Activated CD8-positive, alpha-beta memory T cell treated with anti-CD3 and anti-CD28 coated beads for 36 hours (primary cell): ENCODE measurements around the gene MAK. TPM values are rescaled to one million over a fixed set of nuclear protein-coding genes. Genes with fewer than 3 reads are reported as not detected.
"Not testable (repeated sequence)": the region's sequence is repeated elsewhere in the genome, so short reads cannot be mapped to it uniquely, and the experiment has no call there.

Experiments
- CTCF ChIA-PET: fragments of 350-600 bp; sonication (Branson Sonifier 250); formaldehyde crosslinking; loops from one replicate; lab custom pipeline; 2021; ENCODE audit warnings: antibody characterized with exemption; lab: Charles Lee
- POLR2A ChIA-PET: fragments of 350-600 bp; sonication (Branson Sonifier 250); formaldehyde crosslinking; loops from one replicate; lab custom pipeline; 2021; ENCODE audit warnings: antibody characterized with exemption; lab: Charles Lee
- total RNA-seq, 2 experiments: library from RNA; stranded (reverse); gene quantifications; one replicate each; pipeline ENCODE4 v1.2.3, GENCODE V29; 2021

The MAK gene
- total RNA-seq, 2 experiments from 2014 or later: 2.5 to 2.8 TPM

DNA sequence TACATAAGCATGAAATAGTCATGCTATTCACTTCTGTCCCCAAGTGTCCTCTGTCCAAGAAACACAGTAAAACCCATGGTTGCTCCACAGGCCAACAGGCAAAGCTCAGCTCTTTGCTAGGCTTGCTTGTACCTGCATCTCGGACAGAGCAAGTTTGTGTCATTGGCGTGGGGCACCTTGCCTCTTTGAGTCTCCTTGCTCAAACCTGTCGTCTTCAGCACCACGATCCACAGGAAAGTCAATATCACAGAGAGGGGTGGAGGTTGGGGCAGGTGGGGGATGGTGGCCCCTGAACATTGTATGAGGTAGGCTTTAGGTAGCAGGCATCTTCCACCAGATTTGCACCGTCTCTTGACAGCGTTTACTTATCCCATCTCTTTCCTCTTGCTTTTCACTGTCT lies 94.8 kb downstream of the MAK start:
- CTCF ChIA-PET: no interaction called here
- POLR2A ChIA-PET: no interaction called here

DNA sequence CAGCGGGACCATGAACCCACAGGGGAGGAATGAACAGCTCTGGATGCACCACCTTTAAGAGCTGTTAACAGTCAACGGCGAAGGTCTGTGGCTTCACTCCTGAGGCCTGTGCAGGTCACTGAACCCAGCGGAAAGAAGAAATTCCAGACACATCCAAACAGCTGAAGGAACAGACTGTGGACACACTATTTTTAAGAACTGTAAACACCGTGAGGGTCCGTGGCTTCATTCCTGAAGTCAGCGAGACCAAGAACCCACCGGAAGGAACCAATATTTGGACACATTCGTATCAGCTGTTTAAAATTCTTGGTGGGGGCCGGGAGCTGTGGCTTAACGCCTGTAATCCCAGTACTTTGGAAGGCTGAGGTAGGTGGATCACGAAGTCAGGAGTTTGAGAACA lies 96.1 kb downstream of the MAK start:
- ChIA-PET CTCF (interaction anchor here (0.6 kb wide), 1 partner anchor 115 kb away, joined by 3 read pairs; no protein-coding TSS in a partner anchor), POLR2A (interaction anchor here (0.6 kb wide), 1 partner anchor 492 kb away, joined by 9 read pairs; no protein-coding TSS in a partner anchor)

DNA sequence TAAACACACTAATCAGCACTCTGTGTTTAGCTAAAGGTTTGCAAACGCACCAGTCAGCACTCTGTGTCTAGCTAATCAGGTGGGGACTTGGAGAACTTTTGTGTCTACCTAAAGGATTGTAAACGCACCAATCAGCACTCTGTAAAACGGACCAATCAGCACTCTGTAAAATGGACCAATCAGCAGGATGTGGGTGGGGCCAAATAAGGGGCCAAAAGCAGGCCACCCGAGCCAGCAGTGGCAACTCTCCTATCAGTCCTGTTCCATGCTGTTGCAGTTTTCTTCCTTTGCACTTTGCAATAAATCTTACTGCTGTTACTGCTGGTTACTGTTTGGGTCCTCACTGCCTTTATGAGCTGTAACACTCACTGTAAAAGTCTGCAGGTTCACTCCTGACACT lies 96.7 kb downstream of the MAK start:
- CTCF ChIA-PET, POLR2A ChIA-PET: not testable (repeated sequence)

DNA sequence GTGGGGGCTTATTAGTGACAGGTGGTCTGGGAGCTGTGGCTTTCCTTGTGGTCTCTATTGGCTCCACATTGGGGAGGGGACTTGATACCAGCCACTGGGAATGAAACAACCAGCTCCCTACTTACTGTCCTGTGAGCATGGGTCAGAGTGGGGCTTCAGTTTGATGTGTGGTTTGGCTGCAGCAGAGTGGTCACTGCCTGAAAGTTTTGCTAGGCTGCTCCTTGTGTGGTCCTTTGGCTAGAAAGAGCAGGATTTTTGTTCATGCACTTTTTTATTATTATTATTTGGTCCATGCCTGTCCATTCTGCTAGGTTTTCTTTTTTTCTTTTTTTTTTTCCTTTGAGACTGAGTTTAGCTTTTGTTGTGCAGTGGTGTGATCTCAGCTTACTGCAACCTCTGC lies 98.3 kb downstream of the MAK start:
- CTCF ChIA-PET: no interaction called here

DNA sequence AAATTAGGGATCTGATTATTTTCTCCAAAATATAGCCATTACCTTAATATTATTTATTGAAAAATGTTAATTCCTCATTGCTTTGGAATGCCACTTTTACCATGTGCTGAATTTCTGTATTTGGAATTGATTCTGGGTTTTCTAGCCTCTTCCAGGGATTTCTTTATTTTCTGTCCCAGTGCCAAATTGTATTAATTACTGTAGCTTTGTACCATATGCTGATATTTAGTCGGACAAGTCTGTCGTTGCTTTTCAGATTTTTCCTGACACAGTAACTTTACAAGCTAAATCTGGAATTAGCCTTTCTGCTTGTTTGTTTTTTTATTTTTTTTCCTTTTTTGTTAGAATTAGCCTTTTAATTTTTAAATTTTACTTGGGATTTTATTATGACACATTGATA lies 101.6 kb downstream of the MAK start:
- CTCF ChIA-PET: no interaction called here
- POLR2A ChIA-PET: no interaction called here

More for the DNA sequence above, 98.3 kb downstream of the MAK start:
- POLR2A ChIA-PET: no interaction called here

DNA sequence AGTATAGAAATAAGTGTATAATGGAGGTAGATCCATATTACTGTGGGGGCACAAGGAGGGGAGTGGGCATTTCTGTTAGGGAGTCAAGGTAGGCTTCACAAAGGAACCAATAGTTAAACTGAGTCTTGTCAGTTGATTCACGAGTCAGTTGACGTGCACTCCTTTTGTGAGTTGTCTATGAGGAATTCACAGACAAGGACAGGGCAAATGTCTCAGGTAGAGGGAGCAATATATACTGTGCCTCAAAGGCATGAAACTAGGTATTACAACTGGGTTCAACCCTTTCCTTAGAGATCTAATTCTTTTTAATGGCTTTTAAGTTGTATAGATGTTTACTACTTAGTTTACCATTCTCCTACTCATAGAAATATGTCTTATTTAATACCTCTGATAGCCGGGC lies 104.5 kb downstream of the MAK start:
- ChIA-PET POLR2A (no interaction called here), CTCF (interaction anchor here (0.5 kb wide), 1 partner anchor 218 kb away, joined by 3 read pairs; no protein-coding TSS in a partner anchor)

DNA sequence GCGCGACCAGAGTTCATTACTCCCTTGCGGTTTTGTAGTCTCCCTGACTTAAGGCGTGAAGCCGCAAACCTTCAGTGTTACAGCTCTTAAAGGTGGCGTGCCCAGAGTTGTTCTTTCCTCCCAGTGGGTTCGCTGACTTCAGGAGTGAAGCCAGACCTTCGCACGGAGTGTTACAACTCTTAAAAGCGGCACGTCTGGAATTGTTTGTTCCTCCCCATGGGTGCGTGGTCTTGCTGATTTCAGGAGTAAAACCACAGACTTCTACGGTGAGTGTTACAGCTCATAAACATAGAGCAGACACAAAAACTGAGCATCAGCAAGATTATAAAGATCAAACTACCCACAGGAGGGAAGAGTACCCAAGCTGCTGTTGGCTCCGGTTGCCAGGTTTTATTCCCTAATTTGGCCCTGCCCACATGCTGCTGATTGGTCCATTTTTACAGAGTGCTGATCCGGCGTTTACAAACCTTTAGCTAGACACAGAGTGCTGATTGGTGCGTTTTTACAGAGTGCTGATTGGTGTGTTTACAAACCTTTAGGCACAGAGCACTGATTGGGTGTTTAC lies 105.1 kb downstream of the MAK start:
- CTCF ChIA-PET: interaction anchor here (0.5 kb wide), 1 partner anchor 217 kb away, joined by 3 read pairs; no protein-coding TSS in a partner anchor
- POLR2A ChIA-PET: no interaction called here

DNA sequence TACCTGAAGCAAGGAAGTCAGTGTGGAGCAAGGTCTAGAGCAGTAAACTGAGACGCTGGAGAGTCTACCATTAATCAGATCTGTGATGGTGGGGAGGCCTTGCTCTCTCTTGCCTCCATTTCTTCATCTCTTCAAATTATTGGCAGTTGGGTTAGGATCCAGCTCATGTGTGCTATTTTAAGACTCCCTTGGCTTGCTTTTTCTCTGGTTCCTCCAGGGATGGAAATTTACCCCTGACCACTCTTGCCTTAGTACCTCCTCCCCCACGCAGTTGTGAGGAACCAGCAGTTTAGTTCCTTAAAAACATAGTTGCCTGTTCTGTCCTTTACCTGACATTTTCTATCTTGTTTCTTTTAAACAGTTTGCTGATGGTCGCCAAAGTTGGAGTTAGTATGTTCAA lies 108.1 kb downstream of the MAK start:
- POLR2A ChIA-PET: no interaction called here
- CTCF ChIA-PET: no interaction called here

DNA sequence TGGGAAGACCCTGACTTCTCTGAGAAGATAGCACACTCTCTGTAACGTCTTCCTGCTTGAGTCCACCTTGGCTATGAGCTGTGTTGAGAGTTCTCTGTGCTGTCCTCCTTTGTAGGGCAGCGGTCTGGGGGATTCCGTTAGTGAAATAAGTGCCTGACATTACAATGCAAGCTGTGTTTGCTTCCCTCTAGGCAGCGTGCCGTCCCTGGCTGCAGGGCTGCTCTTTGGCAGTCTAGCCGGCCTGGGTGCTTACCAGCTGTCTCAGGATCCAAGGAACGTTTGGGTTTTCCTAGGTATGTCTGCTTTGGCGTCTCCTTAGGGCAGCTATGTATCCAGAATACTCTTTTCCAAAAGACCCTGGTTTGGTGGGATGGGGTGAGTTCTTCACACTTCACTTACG lies 112.6 kb downstream of the MAK start:
- POLR2A ChIA-PET: no interaction called here
- CTCF ChIA-PET: no interaction called here

DNA sequence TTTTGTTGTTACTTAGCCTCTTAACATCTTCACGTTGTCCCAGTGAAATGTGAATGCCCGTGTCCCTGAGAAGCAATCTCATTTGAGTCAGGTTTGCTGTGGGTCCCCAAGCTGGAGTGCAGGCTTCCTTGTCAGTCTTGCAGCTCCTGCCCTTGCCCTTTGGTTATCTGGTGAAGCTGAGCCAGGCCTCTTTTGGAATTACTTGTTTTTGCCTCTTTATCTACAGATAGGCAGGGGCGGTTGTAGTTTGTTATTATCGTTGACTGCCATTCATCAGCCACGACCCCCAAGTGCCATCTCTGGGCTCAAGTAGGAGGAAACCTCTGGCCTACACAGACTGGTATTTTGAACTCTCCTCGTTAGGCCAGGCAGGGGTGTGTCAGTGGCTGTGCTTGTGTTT lies 113.3 kb downstream of the MAK start:
- ChIA-PET POLR2A (interaction anchor here (1.1 kb wide), 1 partner anchor 23 kb away, joined by 3 read pairs; the partner anchor contains the start of gene TMEM14B), CTCF (no interaction called here)

DNA sequence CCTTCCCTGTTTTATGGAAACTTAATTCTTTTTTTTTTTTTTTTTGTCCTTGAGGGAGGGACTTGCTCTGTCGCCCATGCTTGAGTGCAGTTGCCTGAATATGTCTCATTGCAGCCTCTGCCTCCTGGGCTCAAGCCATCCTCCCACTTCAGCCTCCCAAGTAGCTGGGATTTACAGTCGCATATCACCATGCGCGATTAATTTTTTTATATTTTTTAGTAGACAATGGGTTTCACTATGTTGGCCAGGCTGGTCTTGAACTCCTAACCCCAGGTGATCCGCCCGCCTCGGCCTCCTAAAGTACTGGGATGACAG lies 114.8 kb downstream of the MAK start:
- ChIA-PET CTCF (no interaction called here), POLR2A (interaction anchor here (0.6 to 0.7 kb wide), 2 partner anchors 509 to 650 kb away, joined by 3 read pairs; partner anchors contain the start of gene NEDD9)

DNA sequence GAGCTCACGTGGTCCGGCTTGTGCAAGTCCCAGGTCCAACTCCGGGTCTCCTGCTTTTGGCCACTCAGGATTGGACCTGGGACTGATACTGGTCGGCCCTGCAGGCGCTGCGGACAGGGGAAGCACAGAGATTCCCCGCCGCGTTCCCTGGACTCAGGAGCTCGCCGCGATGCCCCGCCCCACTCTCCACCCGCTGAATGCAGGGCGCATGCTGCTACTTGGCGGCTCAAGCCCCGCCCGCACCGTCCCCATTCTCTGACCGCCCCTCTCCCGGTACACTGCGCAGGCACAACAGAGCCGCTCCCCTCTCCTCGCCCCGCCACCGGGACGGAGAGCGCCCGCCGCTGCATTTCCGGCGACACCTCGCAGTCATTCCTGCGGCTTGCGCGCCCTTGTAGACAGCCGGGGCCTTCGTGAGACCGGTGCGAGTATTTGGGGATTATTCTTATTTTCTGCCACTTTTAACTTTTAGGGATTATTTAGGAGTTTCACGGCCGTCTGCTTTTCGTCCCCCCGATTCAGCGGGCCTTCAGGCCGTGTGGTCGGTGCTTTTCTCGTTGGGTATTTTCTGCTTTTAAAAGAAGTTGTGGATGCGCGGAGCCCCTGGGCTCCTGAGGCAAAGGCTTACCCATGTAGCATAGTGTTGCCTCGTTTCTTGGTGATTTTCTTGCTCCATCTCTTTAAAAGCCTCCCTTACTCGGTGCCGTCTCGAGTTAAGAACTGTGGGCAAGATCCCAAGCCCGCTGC lies 115.3 kb downstream of the MAK start, which contains the start of gene TMEM14C:
Gene TMEM14C (plus strand): TSS at position 251 of the 747 bp plus-strand sequence. CDS start 1,544 bp downstream, outside the sequence.
- ChIA-PET CTCF (no interaction called here), POLR2A (interaction anchor here (1.2 kb wide), 2 partner anchors 25 to 28 kb away, joined by 13 to 18 read pairs; partner anchors contain the start of genes C6orf52, PAK1IP1 and TMEM14B)

DNA sequence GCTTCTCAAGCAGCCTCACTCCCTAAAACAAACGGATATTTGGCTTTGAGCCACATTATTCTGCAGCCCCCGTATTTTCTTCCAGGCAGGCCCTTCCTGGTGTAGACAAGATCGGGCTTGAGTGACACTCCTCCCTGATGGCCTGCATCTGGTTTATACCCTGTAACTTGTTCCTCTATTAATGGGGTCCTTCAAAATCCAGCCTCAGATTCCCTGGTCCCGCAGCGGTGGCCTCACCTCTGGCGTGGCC lies 115.8 kb downstream of the MAK start:
- ChIA-PET CTCF (no interaction called here), POLR2A (interaction anchor here (1.2 kb wide), 2 partner anchors 26 to 28 kb away, joined by 13 to 18 read pairs; partner anchors contain the start of genes C6orf52, PAK1IP1 and TMEM14B)

DNA sequence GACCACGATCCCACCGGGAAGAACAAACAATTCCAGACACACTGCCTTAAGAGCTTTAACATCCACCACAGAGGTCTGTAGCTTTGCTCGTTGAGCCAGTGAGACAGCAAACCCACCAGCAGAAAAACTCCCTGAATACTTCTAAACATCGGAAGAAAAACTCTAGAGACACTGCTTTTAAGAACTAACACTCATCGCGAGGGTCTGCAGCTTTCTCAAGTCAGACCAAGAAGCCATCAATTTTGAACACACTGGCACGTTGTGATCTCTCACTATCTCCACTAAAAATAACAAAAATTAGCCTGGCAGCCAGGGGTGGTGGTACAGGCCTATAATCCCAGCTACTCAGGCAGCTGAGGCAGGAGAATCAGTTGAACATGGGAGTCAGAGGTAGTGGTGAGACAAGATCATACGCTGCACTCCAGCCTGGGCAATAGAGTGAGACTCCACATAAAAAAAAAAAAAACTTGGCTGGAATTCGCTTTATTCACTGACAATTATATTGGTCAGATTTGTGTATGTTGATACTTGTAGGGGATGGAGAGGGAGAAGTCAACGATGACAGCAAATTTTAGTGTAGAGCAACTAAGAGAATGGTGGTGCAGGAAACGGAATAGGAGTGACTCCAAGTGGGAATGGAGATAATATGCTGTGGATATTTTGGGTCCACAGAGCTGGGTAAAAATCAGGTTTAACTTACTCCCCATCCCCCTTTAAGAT lies 116.3 kb downstream of the MAK start:
- ChIA-PET CTCF (interaction anchor here (0.7 to 1.7 kb wide), 2 partner anchors 11 to 716 kb away, joined by 3 to 4 read pairs; no protein-coding TSS in a partner anchor), POLR2A (interaction anchor here (1.2 to 2.8 kb wide), 3 partner anchors 26 to 27 kb away, joined by 13 to 18 read pairs (median 17); partner anchors contain the start of genes C6orf52, PAK1IP1 and TMEM14B)

DNA sequence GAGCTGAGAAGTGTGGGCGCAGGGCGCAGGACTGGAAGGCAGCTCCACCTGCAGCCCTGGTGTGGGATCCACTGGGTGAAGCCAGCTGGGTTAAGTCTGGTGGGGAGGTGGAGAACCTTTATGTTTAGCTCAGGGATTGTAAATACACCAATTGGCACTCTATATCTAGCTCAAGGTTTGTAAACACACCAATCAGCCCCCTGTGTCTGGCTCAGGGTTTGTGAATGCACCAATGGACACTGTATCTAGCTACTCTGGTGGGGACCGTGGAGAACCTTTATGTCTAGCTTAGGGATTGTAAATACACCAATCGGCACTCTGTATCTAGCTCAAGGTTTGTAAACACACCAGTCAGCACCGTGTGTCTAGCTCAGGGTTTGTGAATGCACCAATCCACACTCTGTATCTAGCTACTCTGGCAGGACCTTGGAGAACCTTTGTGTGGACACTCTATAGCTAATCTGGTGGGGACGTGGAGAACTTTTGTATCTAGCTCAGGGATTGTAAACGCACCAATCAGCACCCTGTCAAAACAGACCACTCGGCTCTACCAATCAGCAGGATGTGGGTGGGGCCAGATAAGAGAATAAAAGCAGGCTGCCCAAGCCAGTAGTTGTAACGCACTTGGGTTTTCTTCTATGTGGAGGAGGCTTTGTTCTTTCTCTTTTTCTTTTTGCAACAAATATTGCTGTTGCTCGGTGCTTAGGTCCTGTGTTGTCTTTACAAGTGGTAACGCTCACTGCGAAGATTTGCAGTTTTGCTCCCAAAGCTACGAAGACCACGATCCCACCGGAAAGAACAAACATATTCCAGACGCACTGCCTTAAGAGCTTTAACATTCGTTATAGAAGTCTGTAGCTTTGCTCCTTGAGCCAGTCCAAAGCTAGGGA lies 117.1 kb downstream of the MAK start:
- ChIA-PET CTCF (interaction anchor here (0.7 to 2.2 kb wide), 4 partner anchors 8 to 717 kb away, joined by 3 to 5 read pairs (median 4); no protein-coding TSS in a partner anchor), POLR2A (interaction anchor here (1.4 to 2.8 kb wide), 3 partner anchors 26 to 31 kb away, joined by 3 to 17 read pairs (median 6); partner anchors contain the start of genes C6orf52, PAK1IP1 and TMEM14B)

DNA sequence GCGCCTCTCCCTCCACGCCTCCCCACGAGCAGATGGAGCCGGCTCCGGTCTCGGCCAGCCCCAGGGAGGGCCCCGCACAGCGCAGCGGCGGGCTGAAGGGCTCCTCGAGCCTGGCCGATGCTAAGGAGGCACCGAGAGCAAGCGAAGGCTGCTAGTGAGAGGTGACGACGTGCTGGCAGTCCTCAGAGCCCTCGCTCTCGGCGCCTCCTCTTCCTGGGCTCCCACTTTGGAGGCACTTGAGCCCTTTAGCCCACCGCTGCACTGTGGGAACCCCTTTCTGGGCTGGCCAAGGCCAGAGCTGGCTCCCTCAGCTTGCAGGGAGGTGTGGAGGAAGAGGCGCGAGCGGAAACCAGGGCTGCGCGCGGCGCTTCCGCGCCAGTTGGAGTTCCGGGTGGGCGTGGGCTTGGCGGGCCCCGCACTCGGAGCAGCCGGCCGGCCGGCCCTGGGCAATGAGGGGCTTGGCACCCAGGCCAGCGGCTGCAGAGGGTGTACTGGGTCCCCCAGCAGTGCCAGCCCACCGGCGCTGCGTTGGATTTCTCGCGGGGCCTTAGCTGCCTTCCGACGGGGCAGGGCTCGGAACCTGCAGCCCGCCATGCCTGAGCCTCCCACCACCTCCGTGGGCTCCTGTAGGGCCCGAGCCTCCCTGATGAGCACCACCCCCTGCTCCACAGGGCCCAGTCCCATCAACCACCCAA lies 117.9 kb downstream of the MAK start:
- CTCF ChIA-PET: interaction anchor here (1.3 to 2.2 kb wide), 3 partner anchors 9 to 209 kb away, joined by 3 to 5 read pairs (median 4); no protein-coding TSS in a partner anchor
- POLR2A ChIA-PET: interaction anchor here (1.2 to 2.8 kb wide), 4 partner anchors 25 to 192 kb away, joined by 3 to 17 read pairs (median 5); partner anchors contain the start of genes C6orf52, PAK1IP1 and TMEM14B

DNA sequence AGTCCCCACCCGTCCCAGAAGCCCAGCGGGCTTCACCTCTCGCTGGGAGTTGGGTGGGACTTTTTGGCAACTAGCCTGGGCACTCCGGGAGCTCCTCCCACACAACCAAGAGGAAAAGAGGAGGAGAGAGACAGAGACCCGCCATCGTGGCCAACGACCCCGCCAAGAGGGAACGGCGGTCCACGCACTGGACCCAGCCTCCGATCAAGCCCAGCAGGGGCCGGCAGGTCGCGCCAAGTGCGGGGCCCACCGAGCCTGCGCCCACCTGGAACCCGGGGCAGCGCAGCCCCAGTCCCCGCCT lies 118.4 kb downstream of the MAK start:
- ChIA-PET POLR2A (interaction anchor here (1.2 to 2.8 kb wide), 4 partner anchors 25 to 191 kb away, joined by 3 to 17 read pairs (median 5); partner anchors contain the start of genes C6orf52, PAK1IP1 and TMEM14B), CTCF (interaction anchor here (0.6 to 2.2 kb wide), 3 partner anchors 12 to 209 kb away, joined by 3 to 5 read pairs (median 3); no protein-coding TSS in a partner anchor)
